ENCODE measurements around the gene LNX1. TPM values are rescaled to one million over a fixed set of nuclear protein-coding genes. Genes with fewer than 3 reads are reported as not detected.

The LNX1 gene
- polyA plus RNA-seq (ENCODE audit: insufficient read length), result 4.0 TPM

- no peak for DNase-seq
Observed at GRCh38 chr4:53591372-53591892, at the start of gene LNX1. TSS of gene LNX1 (minus strand) at chr4:53591486. CDS start at chr4:53574002, 17,484 bp downstream.

GRCh38 chr4:53640576-53641453 lies 49.5 kb upstream of the LNX1 start:
- no peak for DNase-seq

DNA sequence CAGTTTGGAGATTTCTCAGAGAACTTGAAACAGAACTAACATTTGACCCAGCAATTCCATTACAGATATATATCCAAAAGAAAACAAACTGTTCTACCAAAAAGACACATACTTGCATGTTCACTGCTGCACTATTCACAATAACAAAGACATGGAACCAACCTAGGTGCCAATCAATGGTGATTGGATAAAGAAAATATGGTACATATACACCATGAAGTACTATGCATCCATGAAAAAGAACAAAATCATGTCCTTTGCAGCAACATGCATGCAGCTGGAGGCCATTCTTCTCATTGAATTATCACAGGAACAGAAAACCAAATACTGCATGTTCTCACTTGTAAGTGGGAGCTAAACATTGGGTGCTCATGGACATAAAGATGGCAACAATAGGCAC lies 47.6 kb upstream of the LNX1 start:
- no peak for DNase-seq

- no peak for DNase-seq
Observed at GRCh38 chr4:53637348-53637747, 46.1 kb upstream of the LNX1 start.

GRCh38 chr4:53635697-53636483 lies 44.6 kb upstream of the LNX1 start:
- no peak for DNase-seq

- no peak for DNase-seq
Observed at GRCh38 chr4:53633608-53634007, 42.3 kb upstream of the LNX1 start.

GRCh38 chr4:53629296-53629695 lies 38.0 kb upstream of the LNX1 start:
- no peak for DNase-seq

DNA sequence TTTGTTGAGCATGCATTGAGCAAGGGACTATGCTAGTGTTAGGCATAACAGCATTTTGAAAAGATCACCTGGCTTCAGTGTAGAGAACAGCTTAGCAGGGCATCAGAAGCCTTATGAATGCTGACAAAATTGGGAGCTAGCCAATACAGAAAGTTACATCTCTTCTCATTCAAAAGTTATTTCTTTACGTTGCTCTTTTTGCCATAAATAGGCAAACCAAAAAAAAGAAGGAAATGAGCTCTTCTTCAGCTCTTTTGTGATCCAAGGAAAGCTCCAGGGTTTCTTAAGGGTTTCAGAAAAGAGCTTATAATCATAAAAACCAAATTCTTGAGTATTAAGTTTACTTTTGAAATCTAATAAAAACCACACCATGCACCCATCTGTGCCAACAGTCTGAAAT lies 35.2 kb upstream of the LNX1 start:
- no peak for DNase-seq

DNA sequence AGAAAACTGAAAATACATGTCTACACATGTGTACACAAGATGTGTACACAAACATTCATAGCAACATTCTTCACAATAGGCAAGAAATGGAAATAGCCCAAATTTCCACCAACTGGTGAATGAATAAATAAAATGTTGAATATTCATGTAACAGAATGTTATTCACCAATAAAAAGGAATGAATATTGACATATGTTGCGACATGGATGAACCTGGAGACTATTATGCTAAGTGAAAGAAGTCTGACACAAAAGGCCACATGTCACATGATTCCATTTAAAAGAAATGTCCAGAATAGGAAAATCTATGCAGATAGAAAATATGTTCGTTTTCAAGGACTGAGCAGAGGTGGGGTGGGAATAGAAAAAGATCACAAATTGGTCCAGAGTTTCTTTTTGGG lies 34.6 kb upstream of the LNX1 start:
- DNase-seq, result no peak

DNA sequence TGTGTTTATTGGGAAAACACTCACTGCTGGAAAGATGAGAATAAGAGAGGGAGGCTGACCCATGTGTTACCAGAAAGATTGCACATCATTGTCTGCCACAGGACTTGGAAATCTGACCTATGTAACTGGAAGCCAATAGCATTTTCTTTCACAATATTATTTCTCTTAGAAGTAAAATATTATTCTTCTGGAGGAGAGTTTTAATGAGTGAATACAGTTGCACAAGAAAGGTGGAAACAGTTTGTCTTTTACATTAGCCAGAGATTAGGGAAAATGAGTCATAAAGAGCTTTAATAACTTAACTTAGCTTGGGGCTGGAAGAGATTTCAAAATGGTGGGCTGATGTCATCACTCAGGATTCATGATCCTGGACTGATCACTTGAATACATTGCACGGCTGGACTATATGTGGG lies 31.5 kb upstream of the LNX1 start:
- DNase-seq, result no peak

DNA sequence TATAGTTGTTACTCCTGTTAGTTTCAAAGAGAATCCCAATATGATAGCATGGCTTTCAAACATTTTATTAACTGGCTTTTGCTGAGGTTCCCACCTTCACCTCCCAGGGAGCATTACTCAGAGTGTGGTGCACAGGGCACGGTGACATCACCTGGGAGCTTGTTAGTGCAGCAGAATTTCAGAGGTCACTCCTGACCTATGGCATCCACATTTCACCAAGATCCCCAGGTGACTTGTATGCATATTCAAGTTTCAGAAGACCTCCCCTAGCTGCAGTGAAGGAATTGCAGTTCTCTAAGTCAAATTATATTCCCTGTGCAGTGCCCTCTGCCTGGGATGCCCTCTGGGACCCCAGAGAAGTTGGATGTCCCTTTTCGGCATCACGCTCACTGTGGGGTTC lies 29.7 kb upstream of the LNX1 start:
- no peak for DNase-seq

DNA sequence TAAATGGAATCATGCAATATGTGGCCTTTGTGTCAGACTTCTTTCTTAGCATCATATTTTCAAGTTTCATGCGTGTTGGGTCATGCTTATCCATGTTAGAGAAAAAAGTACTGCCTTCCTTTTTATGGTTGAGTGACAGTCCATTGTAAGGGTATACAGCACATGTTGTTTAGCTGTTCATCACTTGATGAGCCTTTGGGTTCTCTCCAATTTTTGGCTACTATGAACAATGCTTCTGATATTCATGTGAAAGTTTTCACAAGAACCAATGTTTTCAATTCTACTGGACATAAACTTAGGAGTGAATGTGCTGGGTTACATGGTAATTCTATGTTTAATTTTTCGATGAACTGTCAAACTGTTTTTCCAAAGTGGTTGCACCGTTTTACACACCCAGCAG lies 28.1 kb upstream of the LNX1 start:
- DNase-seq, result no peak

- DNase-seq, result no peak
Observed at GRCh38 chr4:53618321-53618720, 27.0 kb upstream of the LNX1 start.

DNA sequence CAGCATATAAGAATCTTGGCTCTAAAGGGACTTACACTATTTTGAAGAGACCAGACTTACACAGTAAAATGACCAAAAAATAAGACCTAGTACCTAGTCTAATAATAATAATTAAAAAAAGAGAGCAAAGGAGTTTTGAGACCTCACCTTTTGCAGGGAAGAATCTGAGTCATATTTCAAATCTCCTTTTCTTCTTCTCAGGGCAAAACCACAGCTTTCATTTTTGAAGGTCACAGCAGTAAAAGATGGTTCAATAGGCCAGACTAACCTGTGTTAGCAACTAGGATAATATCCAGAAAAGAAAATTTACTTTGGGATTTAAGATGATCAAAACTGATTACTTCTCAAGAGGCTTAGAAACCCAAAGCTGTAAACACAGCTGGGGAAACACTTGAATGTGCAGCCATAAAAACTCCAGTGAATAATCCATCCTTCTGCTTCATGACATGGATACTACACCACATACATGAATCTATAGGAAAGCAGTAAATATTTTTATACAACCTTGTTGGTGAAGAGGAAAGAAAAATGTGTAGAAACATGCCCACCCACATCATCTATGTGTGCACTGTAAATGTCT lies 25.9 kb upstream of the LNX1 start:
- DNase-seq, result no peak

DNA sequence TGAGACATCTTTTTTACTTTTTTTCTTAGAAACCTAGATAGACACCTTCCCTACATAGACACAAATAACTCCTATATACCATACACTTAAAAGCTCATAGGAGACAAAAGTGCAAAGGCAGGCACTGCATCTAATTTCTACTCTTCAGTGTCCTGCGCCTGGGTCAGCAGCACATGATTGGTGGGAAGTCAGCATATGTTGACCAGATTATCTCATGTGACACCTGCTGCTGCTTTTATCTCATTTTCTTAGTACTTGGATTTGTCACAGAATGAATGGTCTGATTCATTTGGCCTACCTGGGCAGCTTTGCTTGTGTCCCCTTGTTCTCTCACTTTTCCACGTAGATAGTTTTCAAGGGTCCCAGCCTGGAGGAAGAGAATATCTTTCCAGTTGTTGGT lies 24.9 kb upstream of the LNX1 start:
- no peak for DNase-seq

- no peak for DNase-seq
Observed at GRCh38 chr4:53614591-53614990, 23.3 kb upstream of the LNX1 start.

DNA sequence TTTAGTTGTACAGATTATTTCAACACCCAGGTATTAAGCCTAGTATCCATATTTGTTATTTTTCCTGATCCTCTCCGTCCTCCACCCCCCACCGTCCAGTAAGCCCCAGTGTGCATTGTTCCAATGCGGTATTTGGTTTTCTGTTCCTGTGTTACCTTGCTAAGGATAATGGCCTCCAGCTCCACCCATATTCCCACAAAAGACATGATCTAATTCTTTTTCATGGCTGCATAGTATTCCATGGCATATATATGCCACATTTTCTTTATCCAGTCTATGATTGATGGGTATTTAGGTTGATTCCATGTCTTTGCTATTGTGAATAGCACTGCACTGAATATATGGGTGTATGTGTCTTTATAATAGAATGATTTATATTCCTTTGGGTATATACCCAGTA lies 22.1 kb upstream of the LNX1 start:
- DNase-seq, result no peak

DNA sequence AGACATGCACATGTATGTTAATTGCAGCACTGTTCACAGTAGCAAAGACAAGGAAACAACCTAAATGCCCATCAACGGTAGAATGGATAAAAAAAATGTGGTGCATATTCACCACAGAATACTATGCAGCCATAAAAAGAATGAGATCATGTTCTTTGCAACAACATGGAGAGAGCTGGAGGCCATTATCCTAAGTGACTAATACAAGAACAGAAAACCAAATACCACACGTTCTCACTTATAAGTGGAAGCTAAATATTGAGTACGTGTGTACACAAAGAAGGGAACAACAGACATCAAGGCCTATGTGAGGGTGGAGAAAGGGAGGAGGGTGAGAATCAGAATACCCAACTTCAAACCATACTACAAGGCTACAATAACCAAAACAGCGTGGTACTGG lies 17.4 kb upstream of the LNX1 start:
- DNase-seq, result no peak

DNA sequence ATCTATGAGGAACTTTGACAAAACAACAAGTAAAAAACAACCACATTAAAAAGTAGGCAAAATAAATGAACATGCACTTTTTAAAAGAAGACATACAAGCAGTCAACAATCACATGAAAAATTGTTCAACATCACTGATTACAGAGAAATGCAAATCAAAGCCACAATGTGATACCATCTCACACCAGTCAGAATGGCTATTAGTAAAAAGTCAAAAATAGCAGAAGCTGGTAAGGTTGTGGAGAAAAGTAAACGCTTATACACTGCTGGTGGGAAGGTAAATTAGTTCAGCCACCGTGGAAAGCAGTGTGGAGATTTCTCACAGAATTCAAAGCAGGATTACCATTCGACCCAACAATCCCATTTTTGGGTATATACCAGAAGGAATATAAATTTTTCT lies 17.0 kb upstream of the LNX1 start:
- no peak for DNase-seq

- no peak for DNase-seq
Observed at GRCh38 chr4:53605783-53606182, 14.5 kb upstream of the LNX1 start.

DNA sequence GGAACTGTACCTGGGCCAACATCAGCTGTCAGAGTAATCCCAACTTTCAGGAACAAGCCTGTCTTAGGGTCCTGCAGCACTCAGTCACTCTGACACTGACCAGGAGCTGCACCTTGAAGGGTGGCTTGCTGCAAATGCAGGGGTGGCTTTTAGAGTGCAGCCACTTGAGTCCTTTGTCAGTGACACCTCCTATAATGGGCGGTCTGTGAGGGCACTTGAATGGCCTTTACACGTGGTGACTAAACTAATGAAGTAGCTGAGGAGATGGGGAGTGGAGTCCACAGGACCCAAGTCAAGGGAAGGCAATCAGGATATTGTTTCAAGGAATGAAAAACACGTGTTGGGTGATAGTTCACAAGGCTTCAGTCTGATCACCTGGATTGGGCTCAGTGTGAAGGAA lies 11.1 kb upstream of the LNX1 start:
- no peak for DNase-seq

DNA sequence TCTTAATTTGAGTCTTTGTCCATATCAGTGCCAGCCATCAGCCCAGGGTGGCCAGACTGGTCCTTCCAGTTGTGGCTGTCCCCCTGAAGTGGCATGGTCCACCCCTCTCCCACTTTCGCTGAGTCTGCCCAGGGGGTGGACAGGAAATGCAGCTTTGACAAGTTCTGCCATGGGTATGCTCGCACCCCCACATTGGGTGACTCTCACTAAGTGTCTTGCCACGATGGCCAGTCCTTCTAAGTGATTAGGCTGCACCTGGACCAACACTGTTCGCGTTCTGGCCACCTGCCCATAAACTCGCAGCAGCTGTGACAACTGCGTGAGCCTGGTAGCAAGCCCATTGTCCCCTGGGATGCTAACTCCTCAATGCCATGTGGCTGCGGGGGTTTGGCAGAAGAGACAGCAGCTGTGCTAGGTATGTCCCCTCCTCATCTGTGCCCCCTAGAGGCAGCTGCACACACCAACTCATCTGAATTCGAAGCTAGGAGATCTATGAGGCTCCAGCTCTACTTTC lies 10.0 kb upstream of the LNX1 start:
- peak; percentile 55 for DNase-seq

DNA sequence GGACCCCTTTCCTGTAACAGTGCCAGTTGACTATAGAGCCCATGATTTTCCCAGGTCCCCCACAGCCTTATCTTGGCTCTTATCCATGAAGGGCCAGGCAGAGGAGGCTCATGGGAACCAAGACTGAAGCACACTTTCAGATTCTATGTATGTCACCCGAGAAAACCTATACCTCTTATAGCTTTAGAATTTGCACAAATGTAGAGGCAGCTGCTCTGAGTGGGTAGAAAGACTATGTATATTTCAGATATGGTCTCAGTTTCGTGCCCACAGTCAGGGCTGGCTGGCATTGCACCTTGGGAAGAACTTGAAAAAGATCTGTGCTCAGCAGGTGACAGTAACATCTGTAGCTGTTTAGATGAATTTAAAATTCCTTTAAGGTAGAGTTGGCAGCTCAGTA lies 8.3 kb upstream of the LNX1 start:
- DNase-seq, result no peak

Data from hindlimb muscle (tissue), 1 donor.